ENCODE measurements around the gene TMPRSS3. TPM values are rescaled to one million over a fixed set of nuclear protein-coding genes. Genes with fewer than 3 reads are reported as not detected.

Gene TMPRSS3

DNA sequence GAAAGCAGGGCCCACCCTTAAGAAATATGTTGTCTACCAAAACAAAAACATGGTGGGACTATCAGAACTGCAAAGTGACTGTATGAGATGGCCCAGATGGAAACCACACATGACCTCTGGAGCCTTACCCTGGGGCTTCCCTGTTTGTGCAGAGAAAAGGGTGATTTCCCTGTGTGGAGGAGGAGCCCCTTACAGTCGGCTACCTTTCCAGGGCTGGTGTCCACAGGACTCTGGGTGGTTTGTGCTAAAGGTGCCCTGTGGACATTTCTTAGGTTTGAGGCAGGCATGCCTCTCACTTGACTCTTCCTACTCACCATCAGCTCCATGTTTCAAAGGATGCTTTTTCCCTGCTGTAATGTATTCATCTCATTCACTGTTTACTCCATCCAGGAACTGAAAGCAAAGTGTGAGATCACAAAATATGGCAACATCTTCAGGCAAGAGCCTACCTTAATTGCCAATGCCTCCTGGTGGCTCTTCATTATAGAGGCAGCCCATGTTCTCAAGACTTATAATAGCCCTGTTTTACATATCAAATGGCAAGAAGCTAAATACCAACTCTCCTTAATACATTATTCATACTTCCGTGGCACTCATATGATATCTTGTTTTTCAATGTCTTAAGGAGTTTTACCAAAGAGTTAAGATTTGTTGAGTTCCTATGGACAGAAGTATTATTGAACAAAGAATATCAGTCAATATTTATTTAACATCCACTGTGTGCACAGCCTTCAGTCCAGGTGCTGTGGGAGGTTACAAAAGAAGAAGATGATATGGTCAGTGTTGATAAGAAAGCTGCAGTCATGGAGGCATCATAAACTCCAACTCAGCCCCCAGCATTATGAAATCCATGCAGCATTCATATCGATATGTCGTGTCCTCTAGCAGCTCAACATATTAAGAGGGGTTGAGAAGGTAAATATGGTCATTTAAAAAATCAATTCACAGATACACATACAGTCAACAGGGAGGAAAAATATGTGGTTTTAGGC, 65.2 kb downstream of the TMPRSS3 start:
- no peak overlapping the region for H4K91ac ChIP-seq (ENCODE audit: low read length)
- H3K23ac ChIP-seq (ENCODE audit: low read length in 2 of 2) = no peak overlapping the region
- no peak overlapping the region for H2BK120ac ChIP-seq (ENCODE audit: low read depth, low read length)
- H3K27me3 ChIP-seq (ENCODE audit: control insufficient read depth in 1 of 2, insufficient read depth in 1 of 2, low read length in 2 of 2) = peaks cover 6 to 61% of the 10 kb centered on the region in 2 experiments
- H3K27ac ChIP-seq (ENCODE audit: low read length, poor library complexity, severe bottlenecking) = no peak overlapping the region
- H3K4me1 ChIP-seq (ENCODE audit: control insufficient read depth, insufficient read depth, low read depth, low read length) = no peaks in the 10 kb centered on the region
- no peak overlapping the region for H3K4me2 ChIP-seq (ENCODE audit: low read length, poor library complexity, severe bottlenecking)
- H2AK5ac ChIP-seq (ENCODE audit: low read length, severe bottlenecking) = no peak overlapping the region
- H3K9me3 ChIP-seq (ENCODE audit: control insufficient read depth, low read length) = no peaks in the 10 kb centered on the region
- H3K4me3 ChIP-seq (ENCODE audit: insufficient read depth in 1 of 2, low read depth in 1 of 2, low read length in 2 of 2) = no peak overlapping the region
- H3K36me3 ChIP-seq (ENCODE audit: control insufficient read depth in 1 of 2, insufficient read depth in 2 of 2, low read depth in 1 of 2, low read length in 2 of 2) = no peaks in the 10 kb centered on the region
- DNase-seq = no peak
- H3K79me1 ChIP-seq (replicated peaks; ENCODE audit: low read length, poor library complexity, severe bottlenecking) = no peaks in the 10 kb centered on the region
- H3K4ac ChIP-seq (ENCODE audit: low read depth in 1 of 2, low read length in 2 of 2) = no peak overlapping the region
- no peak overlapping the region for H2BK12ac ChIP-seq (ENCODE audit: low read length in 2 of 2)
- no peak overlapping the region for H3K9ac ChIP-seq (ENCODE audit: low read length)
- 100% methylated on average over 1 of the region's 4 CpGs for WGBS
- H2BK15ac ChIP-seq (ENCODE audit: low read depth, poor library complexity, severe bottlenecking) = no peak overlapping the region
- no peak overlapping the region for H3K14ac ChIP-seq (ENCODE audit: low read length in 2 of 2)
- H2BK5ac ChIP-seq (ENCODE audit: low read depth, low read length, poor library complexity, severe bottlenecking) = no peak overlapping the region
- H3K18ac ChIP-seq (ENCODE audit: low read depth in 1 of 2, low read length in 2 of 2) = no peak overlapping the region
- H2AFZ ChIP-seq (ENCODE audit: low read depth, low read length) = no peak overlapping the region
- no peak overlapping the region for H4K8ac ChIP-seq (ENCODE audit: low read length)

DNA sequence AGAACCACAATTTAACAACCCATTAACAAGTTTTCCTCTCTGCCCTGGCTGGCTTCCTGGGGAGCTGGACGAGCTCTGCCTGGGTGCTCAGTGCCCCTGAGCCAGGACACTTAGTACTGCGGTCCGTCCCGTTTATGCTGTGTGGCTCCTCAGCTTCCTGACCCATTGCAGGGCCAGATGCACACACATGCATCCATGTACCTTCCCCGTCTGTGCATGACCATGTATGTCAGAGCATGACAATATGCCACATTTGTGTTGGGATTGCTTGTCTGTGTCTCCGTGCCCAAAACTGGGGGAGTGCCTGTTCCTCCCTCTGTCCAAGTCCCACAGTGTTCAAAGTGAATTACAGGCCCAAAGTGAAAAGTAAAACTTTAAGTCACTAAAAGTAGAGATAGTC, 71.0 kb downstream of the TMPRSS3 start:
- Histone ChIP-seq H3K79me1 (replicated peaks; ENCODE audit: low read length, poor library complexity, severe bottlenecking) (no peaks in the 10 kb centered on the region), H3K23ac (ENCODE audit: low read length in 2 of 2) (no peak overlapping the region), H3K9ac (ENCODE audit: low read length) (no peak overlapping the region), H4K91ac (ENCODE audit: low read length) (no peak overlapping the region), H3K27me3 (ENCODE audit: control insufficient read depth in 1 of 2, insufficient read depth in 1 of 2, low read length in 2 of 2) (peaks cover 0 to 51% of the 10 kb centered on the region in 2 experiments), H3K36me3 (ENCODE audit: control insufficient read depth in 1 of 2, insufficient read depth in 2 of 2, low read depth in 1 of 2, low read length in 2 of 2) (no peaks in the 10 kb centered on the region), H3K4me2 (ENCODE audit: low read length, poor library complexity, severe bottlenecking) (no peak overlapping the region), H3K14ac (ENCODE audit: low read length in 2 of 2) (no peak overlapping the region), H2AK5ac (ENCODE audit: low read length, severe bottlenecking) (no peak overlapping the region), H3K4me3 (ENCODE audit: insufficient read depth in 1 of 2, low read depth in 1 of 2, low read length in 2 of 2) (no peak overlapping the region), H3K27ac (ENCODE audit: low read length, poor library complexity, severe bottlenecking) (no peak overlapping the region), H3K4ac (ENCODE audit: low read depth in 1 of 2, low read length in 2 of 2) (no peak overlapping the region), H2BK12ac (ENCODE audit: low read length in 2 of 2) (no peak overlapping the region), H3K18ac (ENCODE audit: low read depth in 1 of 2, low read length in 2 of 2) (no peak overlapping the region), H2AFZ (ENCODE audit: low read depth, low read length) (no peak overlapping the region), H3K9me3 (ENCODE audit: control insufficient read depth, low read length) (no peaks in the 10 kb centered on the region), H2BK5ac (ENCODE audit: low read depth, low read length, poor library complexity, severe bottlenecking) (no peak overlapping the region), H2BK15ac (ENCODE audit: low read depth, poor library complexity, severe bottlenecking) (no peak overlapping the region), H3K4me1 (ENCODE audit: control insufficient read depth, insufficient read depth, low read depth, low read length) (peaks cover 9% of the 10 kb centered on the region), H2BK120ac (ENCODE audit: low read depth, low read length) (no peak overlapping the region), H4K8ac (ENCODE audit: low read length) (no peak overlapping the region)
- 65% methylated on average over 6 of the region's 6 CpGs for WGBS
- no peak for DNase-seq

Small RNA genes lying within 50 kb of the gene (small RNA-seq; reads per million reads assigned to genes)
- not detected for gene RNU6-1149P (ENCODE audit: low read depth)
